Hematopoietic multipotent progenitor cell treated with erythropoietin and hydrocortisone succinate and interleukin-3 and kit ligand, for 6 days (in vitro differentiated cells): ENCODE data around the gene MARS2.
"Not testable (repeated sequence)": the region's sequence is repeated elsewhere in the genome, so short reads cannot be mapped to it uniquely, and the experiment has no call there.

Experiments used
- DNase-seq: peaks from one replicate; pipeline ENCODE4 v3.0.0-alpha.2; 2015

MARS2 gene

DNA sequence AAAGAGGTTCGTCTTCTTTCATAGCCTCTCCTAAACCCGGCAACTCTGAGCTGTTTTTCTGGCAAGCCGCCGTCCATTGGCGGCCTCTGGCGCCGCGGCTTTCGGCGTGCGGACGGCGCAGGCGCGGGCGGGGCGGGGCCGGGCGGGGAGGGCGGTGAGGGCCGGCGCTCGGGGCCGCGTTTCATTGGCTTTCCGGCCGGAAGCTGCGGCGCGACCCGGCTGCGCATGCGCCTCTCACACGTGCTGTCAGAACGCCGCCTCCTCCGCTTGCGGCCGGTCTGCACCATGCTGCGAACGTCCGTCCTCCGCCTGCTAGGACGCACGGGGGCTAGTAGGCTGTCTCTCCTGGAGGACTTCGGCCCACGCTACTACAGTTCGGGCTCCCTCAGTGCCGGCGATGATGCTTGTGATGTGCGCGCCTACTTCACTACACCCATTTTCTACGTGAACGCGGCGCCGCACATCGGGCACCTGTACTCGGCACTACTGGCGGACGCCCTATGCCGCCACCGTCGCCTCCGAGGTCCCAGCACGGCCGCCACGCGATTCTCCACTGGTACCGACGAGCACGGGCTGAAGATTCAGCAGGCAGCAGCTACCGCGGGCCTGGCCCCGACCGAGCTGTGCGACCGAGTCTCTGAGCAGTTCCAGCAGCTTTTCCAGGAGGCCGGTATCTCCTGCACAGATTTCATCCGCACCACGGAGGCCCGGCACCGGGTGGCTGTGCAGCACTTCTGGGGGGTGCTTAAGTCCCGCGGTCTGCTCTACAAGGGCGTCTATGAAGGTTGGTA, at the start of gene MARS2:
MARS2 (plus strand) TSS at position 249 of the 791 bp plus-strand sequence; CDS start at position 286, 37 bp downstream.
- peak; percentile 96 for DNase-seq

DNA sequence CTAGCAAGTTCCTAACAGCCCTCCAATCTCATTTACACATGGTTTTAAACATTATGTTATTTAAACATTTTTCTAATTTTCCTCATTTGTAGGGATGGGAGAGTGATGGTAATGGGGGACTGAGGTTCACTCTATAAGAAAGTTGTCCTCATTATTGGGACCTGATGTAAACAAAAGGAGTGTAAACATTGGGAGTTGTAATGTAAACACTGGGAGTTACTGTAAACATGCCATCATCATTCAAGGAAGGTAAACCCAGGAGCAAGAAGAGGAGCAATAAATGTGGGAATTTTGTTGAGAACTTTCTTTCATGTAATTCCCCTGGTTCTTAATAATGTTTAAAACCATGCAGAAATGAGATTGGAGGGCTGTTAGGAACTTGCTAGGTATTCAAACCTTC, 47.6 kb upstream of the MARS2 start:
- no peak for DNase-seq

DNA sequence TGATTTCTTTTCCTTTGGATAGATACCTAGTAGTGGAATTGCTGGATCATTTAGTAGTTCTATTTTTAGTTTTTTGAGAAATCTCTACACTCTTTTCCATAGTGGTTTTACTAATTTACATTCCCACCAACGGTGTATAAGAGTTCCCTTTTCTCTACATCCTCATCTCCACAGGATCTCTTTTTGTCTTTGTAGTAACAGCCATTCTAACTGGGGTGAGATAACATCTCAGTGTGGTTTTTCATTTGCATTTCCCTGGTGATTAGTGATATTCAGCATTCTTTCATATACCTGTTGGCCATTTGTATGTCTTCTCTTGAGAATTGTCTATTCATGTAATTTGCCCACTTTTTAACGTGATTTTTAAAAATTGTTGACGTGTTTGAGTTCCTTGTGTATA, 43.5 kb upstream of the MARS2 start:
- DNase-seq, result peak; percentile 3

DNA sequence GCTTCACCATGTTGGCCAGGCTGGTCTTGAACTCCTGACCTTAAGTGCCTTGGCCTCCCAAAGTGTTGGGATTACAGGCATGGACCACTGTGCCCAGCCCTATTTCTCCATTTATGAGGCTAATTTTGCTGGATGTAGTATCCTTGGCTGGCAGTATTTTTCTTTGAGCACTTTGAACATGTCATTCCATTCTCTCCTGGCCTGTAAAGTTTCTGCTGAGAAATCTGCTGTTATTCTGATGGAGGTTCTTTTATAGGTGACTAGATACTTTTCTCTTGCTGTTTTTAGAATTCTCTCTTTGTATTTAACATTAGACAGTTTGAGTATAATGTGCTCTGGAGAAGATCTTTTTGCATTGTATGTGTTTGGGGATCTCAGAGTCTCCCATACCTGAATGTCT, 38.9 kb upstream of the MARS2 start:
- no peak for DNase-seq

DNA sequence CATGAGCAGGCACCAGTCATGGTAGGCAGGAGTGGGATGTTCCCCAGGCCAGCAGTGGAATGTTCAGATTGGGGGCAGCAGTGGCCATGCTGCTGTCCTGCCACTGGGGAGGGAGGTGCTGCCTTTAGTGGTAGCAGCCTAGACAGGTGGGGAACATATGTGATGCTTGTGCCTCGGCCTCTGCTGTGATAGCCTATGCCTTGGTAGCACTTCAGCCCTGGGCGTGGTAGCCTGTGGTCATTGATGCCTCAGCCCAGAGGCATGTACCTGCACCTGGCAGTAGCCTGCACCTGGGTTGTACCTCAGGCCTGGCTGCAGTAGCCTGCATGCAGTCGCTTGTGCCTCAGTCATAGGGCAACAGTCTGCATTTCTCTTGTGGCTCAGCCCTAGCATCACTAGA, 36.9 kb upstream of the MARS2 start:
- DNase-seq, result no peak

DNA sequence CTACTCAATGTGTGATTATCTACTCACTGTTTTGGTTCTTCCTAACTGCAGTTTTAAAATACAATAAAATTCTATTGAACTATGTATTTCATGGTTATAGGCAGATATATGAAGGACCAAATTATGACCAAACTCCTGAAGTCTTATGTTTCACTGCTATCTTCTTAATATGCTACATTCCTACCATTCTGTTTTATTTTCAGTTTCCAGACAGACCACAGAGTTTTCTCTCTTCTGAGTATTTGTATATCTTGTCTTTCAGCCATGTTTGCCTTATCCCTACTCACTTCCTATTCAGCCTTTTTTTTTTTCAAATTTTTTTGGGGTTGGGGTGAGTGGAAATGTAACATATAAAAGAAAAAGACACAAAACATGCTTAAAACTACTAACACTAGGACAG, 36.1 kb upstream of the MARS2 start:
- DNase-seq, result no peak

DNA sequence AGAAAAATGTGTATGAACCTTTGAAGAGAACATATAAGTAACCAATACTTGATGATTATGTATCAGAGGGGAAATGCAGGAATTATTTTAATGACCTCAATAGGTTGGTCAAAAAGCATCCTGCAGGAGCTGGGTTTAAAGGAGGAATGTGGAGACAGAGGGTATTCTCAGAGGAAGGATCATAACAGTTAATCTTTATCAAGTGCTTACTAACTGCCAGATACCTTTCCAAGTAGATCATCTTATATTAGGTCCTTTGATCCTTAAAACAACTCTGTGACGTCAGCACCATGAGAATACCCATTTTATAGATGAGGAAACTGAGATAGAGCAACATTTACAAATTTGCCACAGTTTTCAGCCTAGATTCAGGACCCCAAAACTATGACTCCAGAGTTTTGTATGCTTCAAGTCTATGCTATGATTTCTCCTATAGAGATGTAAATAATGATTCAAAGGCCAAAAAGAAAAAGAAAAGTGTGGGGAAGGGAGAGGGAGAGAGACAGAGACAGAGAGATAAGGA, 32.7 kb upstream of the MARS2 start:
- DNase-seq, result no peak

DNA sequence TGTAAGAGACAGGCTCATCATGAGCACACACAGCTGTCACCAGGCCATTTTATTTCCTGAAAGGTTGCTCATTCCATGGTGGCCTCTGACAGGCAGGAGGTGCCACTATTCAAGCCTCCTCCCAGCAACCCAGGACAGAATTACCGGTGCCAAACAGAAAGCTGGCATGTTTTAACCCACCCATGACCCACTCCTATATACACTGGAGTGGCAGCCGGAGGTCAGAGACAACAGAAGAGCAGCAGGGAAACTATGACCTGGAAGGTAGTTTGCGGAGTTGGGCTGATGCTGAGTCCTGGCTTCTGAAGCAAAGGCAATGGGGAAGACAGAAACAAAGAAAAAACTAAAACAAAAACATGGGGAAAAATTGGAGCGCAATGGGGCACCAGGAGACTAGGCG, 32.1 kb upstream of the MARS2 start:
- DNase-seq, result no peak

DNA sequence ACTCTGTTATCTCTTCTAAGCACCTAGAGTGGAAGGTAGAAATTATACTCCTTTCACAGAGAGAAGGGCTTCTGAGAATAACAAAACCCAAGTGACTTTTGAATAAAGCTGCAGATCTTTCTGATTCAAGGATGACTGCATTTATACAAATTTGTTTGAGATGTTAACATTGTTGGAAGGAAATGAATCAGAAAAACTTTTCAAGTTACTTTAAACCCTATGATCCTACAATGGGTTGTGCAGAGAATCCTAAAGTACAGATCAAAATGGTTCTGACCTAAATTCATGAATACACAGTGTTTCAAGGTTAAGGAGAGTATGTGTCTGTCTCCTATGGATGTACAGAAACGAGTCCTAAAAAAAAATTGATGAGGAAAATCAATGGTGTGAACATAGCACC, 31.6 kb upstream of the MARS2 start:
- DNase-seq, result no peak

DNA sequence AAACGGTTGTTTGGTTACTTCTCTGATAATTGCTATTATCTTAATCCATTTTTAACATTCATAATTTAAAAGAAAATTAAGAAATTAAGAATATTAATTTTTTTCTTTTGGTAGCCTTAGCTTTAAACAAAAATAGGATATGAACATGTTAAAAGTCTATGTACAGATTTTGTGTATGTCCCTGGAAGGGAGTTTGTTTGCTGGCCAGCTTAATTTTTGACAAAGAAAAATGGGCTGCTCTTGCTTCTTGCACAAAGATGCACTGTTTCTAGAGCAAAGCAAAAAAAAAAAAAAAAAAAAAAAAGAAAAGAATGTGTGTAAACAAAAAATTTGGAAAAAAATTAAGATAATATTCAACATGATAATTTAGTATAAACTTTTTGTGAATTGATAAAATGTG, 31.1 kb upstream of the MARS2 start:
- no peak for DNase-seq

DNA sequence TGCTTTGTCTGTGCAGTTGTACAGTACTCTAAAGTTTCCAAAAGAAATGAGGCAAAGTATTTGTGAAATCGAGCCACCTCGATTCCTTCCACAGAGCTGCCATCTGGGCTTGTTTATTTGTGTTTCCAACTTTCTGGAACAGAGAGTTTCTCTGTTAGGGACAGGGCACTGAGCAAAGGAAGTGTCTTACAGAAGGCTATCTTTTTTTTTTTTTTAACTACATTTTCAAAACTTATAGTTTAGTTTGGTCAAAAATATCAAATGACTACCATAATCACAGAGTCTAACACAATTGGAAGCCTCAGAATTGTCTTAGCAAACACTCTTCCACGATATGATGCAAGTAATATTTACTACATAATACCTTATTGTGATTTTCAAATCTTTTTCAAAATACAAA, 30.6 kb upstream of the MARS2 start:
- no peak for DNase-seq

DNA sequence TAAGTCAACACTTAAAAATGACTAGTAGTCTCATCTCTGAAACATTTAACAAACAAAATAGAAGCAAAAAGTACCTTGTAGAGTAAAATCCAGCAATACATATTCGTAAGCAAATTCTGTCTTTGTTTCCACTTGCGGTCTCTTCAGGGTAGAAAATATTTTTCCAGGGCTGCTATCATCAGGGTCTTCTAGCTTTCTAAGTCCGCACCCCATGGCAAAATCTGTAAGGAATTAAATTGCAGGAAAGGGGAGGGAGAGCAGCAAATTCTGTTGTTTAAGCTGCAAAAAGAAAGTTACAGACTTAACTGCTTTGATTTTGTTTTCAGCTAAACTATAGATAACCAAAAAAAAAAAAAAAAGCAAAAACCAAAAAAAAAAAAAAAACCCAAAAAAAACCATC, 29.9 kb upstream of the MARS2 start, which contains the start of gene RFTN2:
RFTN2 (minus strand) TSS at position 342 of the 400 bp plus-strand sequence; CDS start at position 213, 129 bp downstream.
- no peak for DNase-seq

DNA sequence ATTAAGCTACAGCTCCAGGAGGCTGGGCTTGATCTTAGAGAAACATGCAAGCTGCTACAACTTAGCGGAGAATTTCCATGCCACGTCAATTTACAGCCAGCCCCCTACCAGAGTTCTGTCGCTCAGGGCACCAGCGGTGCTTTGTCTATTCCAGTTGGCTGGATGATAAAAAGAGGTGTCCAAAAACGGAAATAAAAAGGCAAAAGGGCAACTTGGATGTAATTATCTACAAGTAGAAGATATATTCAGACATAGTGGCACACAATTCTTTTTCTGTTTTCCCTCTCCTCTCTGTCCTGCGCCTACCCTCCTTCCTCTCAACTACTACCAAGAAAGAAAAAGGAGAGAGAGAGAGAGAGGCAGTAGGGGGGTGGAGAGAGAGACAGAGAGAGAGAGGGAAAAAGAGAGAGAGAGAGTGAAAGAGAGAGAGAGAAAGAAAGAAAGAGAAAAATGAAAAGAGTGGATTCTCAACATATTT, 29.4 kb upstream of the MARS2 start:
- no peak for DNase-seq

DNA sequence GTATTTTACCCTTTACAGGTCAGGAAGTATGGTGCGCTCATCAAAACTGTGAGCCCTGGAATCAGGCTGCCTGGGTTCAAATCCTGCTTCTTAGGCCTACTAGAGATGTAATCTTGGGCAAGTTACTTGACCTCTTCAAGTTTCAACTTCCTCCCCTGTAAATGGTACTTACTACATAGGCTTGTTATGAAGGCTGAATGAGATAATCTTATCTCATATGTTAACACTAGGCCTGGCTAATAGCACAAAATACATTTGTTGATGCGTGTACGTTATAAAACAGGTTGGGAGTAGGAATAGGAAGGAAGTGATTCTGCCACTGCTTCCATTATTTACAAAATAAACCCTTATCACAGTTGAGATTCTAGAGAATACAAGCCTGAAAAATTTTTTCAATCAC, 28.1 kb upstream of the MARS2 start:
- DNase-seq, result no peak

DNA sequence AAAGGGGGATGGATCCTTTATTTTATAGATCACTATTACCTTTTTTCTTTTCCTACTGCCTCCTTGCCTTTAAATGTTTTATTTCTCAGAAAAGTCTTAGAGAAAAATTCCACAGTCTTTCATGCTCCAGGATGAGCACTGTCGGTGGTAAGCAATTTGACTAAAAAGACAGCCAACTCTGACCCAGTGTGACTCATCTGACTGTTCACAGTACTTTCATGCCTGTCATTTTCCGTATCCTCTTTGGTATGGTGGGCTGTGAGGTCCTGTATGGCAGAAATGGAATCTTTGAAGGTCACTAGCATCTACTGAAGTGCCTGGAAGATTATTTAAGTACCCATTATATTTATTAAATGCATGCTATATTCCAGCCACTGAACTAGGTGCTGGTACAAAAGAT, 27.7 kb upstream of the MARS2 start:
- DNase-seq, result no peak

DNA sequence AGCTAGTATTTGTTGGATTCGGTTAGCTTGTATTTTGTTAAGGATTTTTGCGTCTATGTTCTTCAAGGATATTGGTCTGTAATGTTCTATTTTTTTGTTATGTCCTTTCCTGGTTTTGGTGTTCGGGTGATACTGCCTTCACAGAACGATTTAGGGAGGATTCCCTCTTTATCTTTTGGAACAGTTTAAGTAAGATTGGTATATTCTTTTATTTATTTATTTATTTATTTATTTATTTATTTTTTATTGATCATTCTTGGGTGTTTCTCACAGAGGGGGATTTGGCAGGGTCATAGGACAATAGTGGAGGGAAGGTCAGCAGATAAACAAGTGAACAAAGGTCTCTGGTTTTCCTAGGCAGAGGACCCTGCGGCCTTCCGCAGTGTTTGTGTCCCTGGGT, 10.0 kb upstream of the MARS2 start:
- not testable (repeated sequence) for DNase-seq

DNA sequence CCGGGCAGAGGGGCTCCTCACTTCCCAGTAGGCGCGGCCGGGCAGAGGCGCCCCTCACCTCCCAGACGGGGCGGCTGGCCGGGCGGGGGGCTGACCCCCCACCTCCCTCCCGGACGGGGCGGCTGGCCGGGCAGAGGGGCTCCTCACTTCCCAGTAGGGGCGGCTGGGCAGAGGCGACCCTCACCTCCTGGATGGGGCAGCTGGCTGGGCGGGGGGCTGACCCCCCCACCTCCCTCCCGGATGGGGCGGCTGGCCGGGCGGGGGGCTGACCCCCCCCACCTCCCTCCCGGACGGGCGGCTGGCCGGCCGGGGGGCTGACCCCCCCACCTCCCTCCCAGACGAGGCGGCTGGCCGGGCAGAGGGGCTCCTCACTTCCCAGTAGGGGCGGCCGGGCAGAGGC, 9.2 kb upstream of the MARS2 start:
- not testable (repeated sequence) for DNase-seq

DNA sequence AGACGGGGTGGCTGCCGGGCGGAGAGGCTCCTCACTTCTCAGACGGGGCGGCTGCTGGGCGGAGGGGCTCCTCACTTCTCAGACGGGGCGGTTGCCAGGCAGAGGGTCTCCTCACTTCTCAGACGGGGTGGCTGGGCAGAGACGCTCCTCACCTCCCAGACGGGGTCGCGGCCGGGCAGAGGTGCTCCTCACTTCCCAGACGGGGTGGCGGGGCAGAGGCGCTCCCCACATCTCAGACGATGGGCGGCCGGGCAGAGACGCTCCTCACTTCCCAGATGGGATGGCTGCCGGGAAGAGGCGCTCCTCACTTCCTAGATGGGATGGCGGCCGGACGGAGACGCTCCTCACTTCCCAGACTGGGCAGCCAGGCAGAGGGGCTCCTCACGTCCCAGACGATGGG, 8.6 kb upstream of the MARS2 start:
- DNase-seq, result not testable (repeated sequence)

DNA sequence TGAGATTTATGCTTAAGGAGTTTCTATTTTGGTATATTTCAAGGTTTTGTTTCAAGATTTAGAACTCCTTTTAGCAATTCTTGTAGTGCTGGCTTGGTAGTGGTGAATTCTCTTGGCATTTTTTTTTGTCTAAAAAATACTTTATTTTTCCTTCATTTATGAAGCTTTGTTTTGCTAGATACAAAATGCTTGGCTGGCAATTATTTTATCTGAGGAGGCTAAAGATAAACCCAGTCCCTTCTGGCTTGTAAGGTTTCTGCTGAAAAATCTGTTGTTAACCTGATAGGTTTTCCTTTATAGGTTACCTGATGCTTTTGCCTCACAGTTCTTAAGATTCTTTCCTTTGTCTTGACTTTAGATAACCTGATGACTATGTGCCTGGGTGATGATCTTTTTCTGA, 5.4 kb upstream of the MARS2 start:
- DNase-seq, result not testable (repeated sequence)

DNA sequence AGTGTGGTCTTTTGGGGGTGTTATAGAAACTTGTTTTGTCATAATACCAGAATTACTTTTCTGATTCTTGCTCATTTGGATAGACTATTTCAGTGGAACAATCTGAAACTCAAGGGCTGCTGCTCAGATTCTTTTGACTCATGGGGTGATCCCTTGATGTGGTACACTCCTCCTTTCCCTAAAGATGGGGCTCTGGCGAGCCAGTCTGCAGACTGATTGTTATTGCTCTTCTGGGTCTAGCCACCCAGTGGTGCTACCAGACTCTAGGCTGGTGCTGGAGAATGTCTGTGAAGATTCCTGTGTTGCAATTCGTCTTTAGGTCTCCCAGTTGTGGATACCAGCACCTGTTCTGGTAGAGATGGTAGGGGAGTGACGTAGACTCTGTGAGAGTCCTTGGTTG, 4.2 kb upstream of the MARS2 start:
- DNase-seq, result no peak

DNA sequence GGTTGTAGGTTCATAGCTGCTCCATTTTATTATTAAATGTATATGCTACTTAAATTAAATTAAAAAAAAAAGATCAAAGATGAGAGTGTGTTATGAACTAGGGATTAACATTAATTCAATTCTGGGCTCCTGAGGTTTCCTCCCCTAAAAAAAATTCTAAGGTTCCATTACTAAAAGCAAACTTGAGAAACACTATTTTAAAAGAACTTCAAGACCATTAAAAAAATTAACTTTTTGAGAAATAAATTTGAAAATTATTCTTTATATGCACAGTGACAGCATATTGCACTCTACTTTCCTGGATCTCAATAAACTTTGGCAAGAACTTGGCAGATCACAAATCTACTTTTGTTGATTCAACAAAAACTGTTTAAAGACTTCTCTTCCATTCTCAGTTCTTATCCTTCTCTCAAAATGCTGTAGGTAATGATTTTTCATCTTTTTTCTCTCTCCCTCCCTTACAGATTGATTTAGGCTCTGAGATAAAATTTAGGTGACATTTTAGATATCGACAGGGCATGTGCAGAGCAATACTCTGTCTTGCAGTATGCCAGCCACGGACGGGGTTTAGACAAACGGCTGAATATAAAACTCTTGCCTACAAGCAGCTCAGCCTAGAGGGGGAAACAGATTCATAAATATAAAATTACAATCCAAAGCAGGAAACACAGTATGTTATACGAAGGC, 592 bp upstream of the MARS2 start:
- DNase-seq, result peak; percentile 11

DNA sequence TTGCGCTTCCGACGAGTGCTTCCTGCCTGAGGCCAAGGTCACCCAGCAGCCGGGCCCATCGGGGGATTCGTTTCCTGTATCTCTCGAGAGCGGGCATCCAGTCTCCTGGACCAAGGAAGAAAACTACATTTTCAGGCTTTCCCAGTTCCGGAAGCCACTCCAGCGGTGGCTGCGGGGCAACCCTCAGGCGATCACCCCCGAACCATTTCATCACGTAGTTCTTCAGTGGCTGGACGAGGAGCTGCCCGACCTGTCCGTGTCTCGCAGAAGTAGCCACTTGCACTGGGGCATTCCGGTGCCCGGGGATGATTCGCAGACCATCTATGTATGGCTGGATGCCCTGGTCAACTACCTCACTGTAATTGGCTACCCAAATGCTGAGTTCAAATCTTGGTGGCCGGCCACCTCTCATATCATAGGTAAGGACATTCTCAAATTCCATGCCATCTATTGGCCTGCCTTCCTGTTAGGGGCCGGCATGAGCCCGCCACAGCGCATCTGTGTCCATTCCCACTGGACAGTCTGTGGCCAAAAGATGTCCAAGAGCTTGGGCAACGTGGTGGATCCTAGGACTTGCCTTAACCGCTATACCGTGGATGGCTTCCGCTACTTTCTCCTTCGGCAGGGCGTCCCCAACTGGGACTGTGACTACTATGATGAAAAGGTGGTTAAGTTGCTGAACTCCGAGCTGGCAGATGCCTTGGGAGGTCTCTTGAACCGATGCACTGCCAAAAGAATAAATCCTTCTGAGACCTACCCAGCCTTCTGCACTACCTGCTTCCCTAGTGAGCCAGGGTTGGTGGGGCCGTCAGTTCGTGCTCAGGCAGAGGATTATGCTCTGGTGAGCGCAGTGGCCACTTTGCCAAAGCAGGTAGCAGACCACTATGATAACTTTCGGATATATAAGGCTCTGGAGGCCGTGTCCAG, 1.0 kb downstream of the MARS2 start:
- DNase-seq, result peak; percentile 21

DNA sequence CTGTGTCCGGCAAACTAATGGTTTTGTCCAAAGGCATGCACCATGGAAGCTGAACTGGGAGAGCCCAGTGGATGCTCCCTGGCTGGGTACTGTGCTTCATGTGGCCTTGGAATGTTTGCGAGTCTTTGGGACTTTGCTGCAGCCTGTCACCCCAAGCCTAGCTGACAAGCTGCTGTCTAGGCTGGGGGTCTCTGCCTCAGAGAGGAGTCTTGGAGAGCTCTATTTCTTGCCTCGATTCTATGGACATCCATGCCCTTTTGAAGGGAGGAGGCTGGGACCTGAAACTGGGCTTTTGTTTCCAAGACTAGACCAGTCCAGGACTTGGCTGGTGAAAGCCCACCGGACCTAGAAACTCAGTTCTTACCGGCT, 1.7 kb downstream of the MARS2 start:
- DNase-seq, result no peak
